Left ventricle myocardium inferior (tissue), 1 donor: Measurements from ENCODE around the gene SARNP. TPM values are rescaled to one million over a fixed set of nuclear protein-coding genes. Genes with fewer than 3 reads are reported as not detected.
"Not testable (repeated sequence)": the region's sequence is repeated elsewhere in the genome, so short reads cannot be mapped to it uniquely, and the experiment has no call there.

Experiments used
- DNase-seq: peaks from one replicate; pipeline ENCODE4 v3.0.0-alpha.2; 2020
- H3K27ac ChIP-seq: fragments of 200-600 bp; replicated peaks from 2 replicates; pipeline ENCODE4 v1.8.0; 2021
- H3K27me3 ChIP-seq: fragments of 200-600 bp; 2 replicates; pipeline ENCODE4 v1.8.0; 2021; ENCODE audit warnings: low read depth
- H3K36me3 ChIP-seq: fragments of 200-600 bp; 2 replicates; pipeline ENCODE4 v1.8.0; 2021
- H3K4me1 ChIP-seq: fragments of 200-600 bp; 2 replicates; pipeline ENCODE4 v1.8.0; 2021
- H3K4me3 ChIP-seq: fragments of 200-600 bp; 2 replicates; pipeline ENCODE4 v1.8.0; 2021; ENCODE audit warnings: mild to moderate bottlenecking, moderate library complexity
- H3K9me3 ChIP-seq: fragments of 200-600 bp; replicated peaks from 2 replicates; pipeline ENCODE4 v1.8.0; 2021
- CTCF ChIP-seq: fragments of 200-600 bp; IDR thresholded peaks from 2 replicates; pipeline ENCODE4 v1.8.0; 2021; ENCODE audit warnings: antibody characterized with exemption, mild to moderate bottlenecking, borderline replicate concordance
- intact Hi-C: fragments of 100-400 bp; cut with micrococcal nuclease; formaldehyde crosslinking; loops from one replicate; pipeline ENCODE4 v1.11.0; 2022
- long read RNA-seq: library from polyadenylated mRNA; unstranded; transcript quantifications from one replicate; pipeline ENCODE4 v2.0.0, GENCODE V29; 2021
- total RNA-seq: library from RNA; stranded (reverse); fragmentation: NEBNext Ultra II Directional; extraction: Animal tissue kit (Norgen Biotek cat#: 25700); gene quantifications from one replicate; pipeline ENCODE4 v1.2.1, GENCODE V29; 2021
- donor health status: DM: no; HTN: yes; CAD: no; lungs with severe emphysema.

Gene SARNP
- 53.2 TPM for total RNA-seq
- long read RNA-seq, transcript SARNP-201 (11 exons, 926 nt), result major isoform, 19 of 22 reads
- long read RNA-seq, partial matches to known transcripts, result 0 of 22 reads
- long read RNA-seq, other reads (novel, unspliced or antisense), result 1 of 22 reads

GRCh38 chr12:55817345-55818139, at the start of gene SARNP, which contains the start of gene ORMDL2:
SARNP (minus strand) TSS chr12:55817724; CDS start chr12:55817701, 23 bp downstream.
ORMDL2 (plus strand) TSS chr12:55818041; CDS start chr12:55819000, 959 bp downstream.
- Histone ChIP-seq H3K27me3 (no peaks in the 10 kb centered on the region), H3K4me3 (peak within 1 kb of the TSS; percentile 84), H3K27ac (peak within 1 kb of the TSS; percentile 91), H3K4me1 (peaks cover 59% of the 10 kb centered on the region), H3K36me3 (peaks cover 55% of the 10 kb centered on the region), H3K9me3 (no peaks in the 10 kb centered on the region)
- no peak for TF ChIP-seq CTCF
- intact Hi-C loops, result no loop called here
- peak; percentile 95 for DNase-seq

- DNase-seq, H3K27me3 ChIP-seq, intact Hi-C loops: not testable (repeated sequence)
These were observed 49.0 kb upstream of the SARNP start for GRCh38 chr12:55866454-55867004.

GRCh38 chr12:55865327-55865726, 47.8 kb upstream of the SARNP start:
- Histone ChIP-seq H3K36me3 (no peaks in the 10 kb centered on the region), H3K27me3 (no peaks in the 10 kb centered on the region), H3K27ac (no peak overlapping the region), H3K4me3 (no peak overlapping the region), H3K4me1 (no peaks in the 10 kb centered on the region), H3K9me3 (peaks cover 18% of the 10 kb centered on the region)
- DNase-seq, result no peak
- TF ChIP-seq CTCF, result no peak
- intact Hi-C loops, result no loop called here

More at GRCh38 chr12:55866454-55867004, 49.0 kb upstream of the SARNP start:
- H3K4me1 ChIP-seq, H3K36me3 ChIP-seq, H3K4me3 ChIP-seq, H3K27ac ChIP-seq: not testable (repeated sequence)
- H3K9me3 ChIP-seq, result peaks cover 18% of the 10 kb centered on the region

GRCh38 chr12:55862931-55863330, 45.4 kb upstream of the SARNP start:
- H3K27ac ChIP-seq, H3K4me1 ChIP-seq, H3K36me3 ChIP-seq, H3K4me3 ChIP-seq, DNase-seq, intact Hi-C loops, H3K27me3 ChIP-seq: not testable (repeated sequence)
- H3K9me3 ChIP-seq, result peaks cover 18% of the 10 kb centered on the region

GRCh38 chr12:55862286-55862685, 44.8 kb upstream of the SARNP start:
- TF ChIP-seq CTCF, result no peak

GRCh38 chr12:55861871-55862270, 44.3 kb upstream of the SARNP start:
- no peak for TF ChIP-seq CTCF
- H3K4me1 ChIP-seq, result no peaks in the 10 kb centered on the region
- H3K4me3 ChIP-seq, result no peak overlapping the region
- H3K36me3 ChIP-seq, result no peaks in the 10 kb centered on the region
- no peak overlapping the region for H3K27ac ChIP-seq
- peaks cover 18% of the 10 kb centered on the region for H3K9me3 ChIP-seq
- intact Hi-C loops, result no loop called here
- H3K27me3 ChIP-seq, result no peaks in the 10 kb centered on the region
- no peak for DNase-seq

More at GRCh38 chr12:55862286-55862685, 44.8 kb upstream of the SARNP start:
- Histone ChIP-seq H3K9me3 (peaks cover 18% of the 10 kb centered on the region), H3K4me1 (no peaks in the 10 kb centered on the region), H3K4me3 (no peak overlapping the region), H3K36me3 (no peaks in the 10 kb centered on the region), H3K27ac (no peak overlapping the region), H3K27me3 (no peaks in the 10 kb centered on the region)
- DNase-seq, result no peak
- intact Hi-C loops, result no loop called here
